Type B pancreatic cell (in vitro differentiated cells): ENCODE results near the gene LIME1. TPM values are rescaled to one million over a fixed set of nuclear protein-coding genes. Genes with fewer than 3 reads are reported as not detected.

Experiments
- DNase-seq: peaks from one replicate; pipeline ENCODE4 v3.0.0; 2021; ENCODE audit warnings: mixed read lengths; ENCODE audit not compliant: unreplicated experiment; ENCODE audit errors: extremely low spot score
- H3K27ac Mint-ChIP-seq: 2 replicates; pipeline ENCODE4 v1.8.0; 2021; ENCODE audit warnings: mild to moderate bottlenecking, mixed read lengths
- H3K27me3 Mint-ChIP-seq: 2 replicates; pipeline ENCODE4 v1.8.0; 2021; ENCODE audit warnings: mixed read lengths
- H3K36me3 Mint-ChIP-seq: 2 replicates; pipeline ENCODE4 v1.8.0; 2021; ENCODE audit warnings: mixed read lengths
- H3K4me1 Mint-ChIP-seq: one replicate; pipeline ENCODE4 v1.8.0; 2021; ENCODE audit warnings: mixed read lengths; ENCODE audit not compliant: unreplicated experiment
- H3K4me3 Mint-ChIP-seq: 2 replicates; pipeline ENCODE4 v1.8.0; 2021; ENCODE audit warnings: mild to moderate bottlenecking, mixed read lengths
- H3K9me3 Mint-ChIP-seq: 2 replicates; pipeline ENCODE4 v1.8.0; 2021; ENCODE audit warnings: mixed read lengths
- total RNA-seq: library from RNA; stranded (reverse); gene quantifications from 2 replicates; pipeline ENCODE4 v1.2.1, GENCODE V29; 2021; ENCODE audit warnings: low replicate concordance
- TF ChIP-seq, protein P1 (sequence below): fragments of 200-600 bp; sonication (generic); conservative IDR thresholded peaks from 2 replicates; pipeline ENCODE4 v1.5.0; 2021; ENCODE audit warnings: antibody characterized with exemption, mild to moderate bottlenecking

Gene LIME1
- total RNA-seq, 1 donor from 2014 or later, result 11.3 TPM

- Mint-ChIP-seq H3K27ac (peak overlapping the region; percentile 82), H3K36me3 (peaks cover 13% of the 10 kb centered on the region), H3K27me3 (no peaks in the 10 kb centered on the region), H3K4me3 (peak overlapping the region; percentile 88), H3K4me1 (peaks cover 19% of the 10 kb centered on the region), H3K9me3 (no peaks in the 10 kb centered on the region)
- TF ChIP-seq, protein P1, sequence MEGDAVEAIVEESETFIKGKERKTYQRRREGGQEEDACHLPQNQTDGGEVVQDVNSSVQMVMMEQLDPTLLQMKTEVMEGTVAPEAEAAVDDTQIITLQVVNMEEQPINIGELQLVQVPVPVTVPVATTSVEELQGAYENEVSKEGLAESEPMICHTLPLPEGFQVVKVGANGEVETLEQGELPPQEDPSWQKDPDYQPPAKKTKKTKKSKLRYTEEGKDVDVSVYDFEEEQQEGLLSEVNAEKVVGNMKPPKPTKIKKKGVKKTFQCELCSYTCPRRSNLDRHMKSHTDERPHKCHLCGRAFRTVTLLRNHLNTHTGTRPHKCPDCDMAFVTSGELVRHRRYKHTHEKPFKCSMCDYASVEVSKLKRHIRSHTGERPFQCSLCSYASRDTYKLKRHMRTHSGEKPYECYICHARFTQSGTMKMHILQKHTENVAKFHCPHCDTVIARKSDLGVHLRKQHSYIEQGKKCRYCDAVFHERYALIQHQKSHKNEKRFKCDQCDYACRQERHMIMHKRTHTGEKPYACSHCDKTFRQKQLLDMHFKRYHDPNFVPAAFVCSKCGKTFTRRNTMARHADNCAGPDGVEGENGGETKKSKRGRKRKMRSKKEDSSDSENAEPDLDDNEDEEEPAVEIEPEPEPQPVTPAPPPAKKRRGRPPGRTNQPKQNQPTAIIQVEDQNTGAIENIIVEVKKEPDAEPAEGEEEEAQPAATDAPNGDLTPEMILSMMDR, result no peak
- no peak for DNase-seq
Observed at GRCh38 chr20:63706027-63706695, 30.3 kb upstream of the LIME1 start.

DNA sequence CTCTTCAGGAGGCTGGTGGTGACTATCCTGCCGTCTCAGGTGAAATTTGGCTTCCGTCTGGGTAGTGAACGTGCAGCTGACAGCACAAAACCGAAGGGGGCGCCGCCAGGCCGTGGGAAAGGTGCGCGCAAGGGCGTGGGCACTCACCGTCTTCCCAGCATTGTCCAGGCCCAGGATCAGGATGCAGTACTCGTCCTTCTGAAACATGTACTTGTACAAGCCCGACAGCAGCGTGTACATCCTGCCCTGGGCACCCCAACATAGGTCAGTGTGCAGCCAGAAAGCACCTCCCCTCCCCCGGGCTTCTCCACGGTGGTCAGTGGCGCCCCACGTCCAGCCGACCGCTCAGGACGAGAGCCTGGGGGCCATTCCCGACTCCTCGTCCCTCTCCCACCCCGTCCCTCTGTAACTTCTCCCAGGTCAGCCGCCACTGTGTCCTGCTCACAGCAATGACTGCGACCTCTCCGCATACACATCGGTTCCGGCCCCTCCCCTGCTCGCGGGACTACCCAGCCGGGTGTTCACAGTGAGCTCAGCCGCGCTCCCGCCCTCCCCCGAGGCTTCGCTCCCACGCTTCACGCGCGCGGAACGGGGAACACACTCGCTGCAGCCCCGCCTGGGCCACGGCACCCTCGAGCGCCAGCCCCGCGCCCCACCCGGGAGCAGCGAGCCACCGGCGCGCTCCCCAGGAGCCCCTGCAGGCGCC lies 29.5 kb upstream of the LIME1 start:
- Mint-ChIP-seq H3K9me3 (no peaks in the 10 kb centered on the region), H3K36me3 (peaks cover 17% of the 10 kb centered on the region), H3K4me1 (peaks cover 19% of the 10 kb centered on the region), H3K4me3 (peak overlapping the region; percentile 88), H3K27ac (peak overlapping the region; percentile 82), H3K27me3 (no peaks in the 10 kb centered on the region)
- TF ChIP-seq, protein P1, result peak; percentile 42
- DNase-seq, result peak; percentile 75

GRCh38 chr20:63707558-63708300 lies 28.7 kb upstream of the LIME1 start, which contains the start of the genes ARFRP1 and ZGPAT:
Gene ARFRP1, minus strand, starts transcription at chr20:63707976. Its CDS starts 885 bp downstream, at chr20:63707091.
Gene ZGPAT, plus strand, starts transcription at chr20:63708039. Its CDS starts 542 bp downstream, at chr20:63708581.
- Mint-ChIP-seq H3K36me3 (peaks cover 23% of the 10 kb centered on the region), H3K27me3 (no peaks in the 10 kb centered on the region), H3K9me3 (no peaks in the 10 kb centered on the region), H3K4me3 (peak within 1 kb of the TSS; percentile 88), H3K4me1 (peaks cover 19% of the 10 kb centered on the region), H3K27ac (peak within 1 kb of the TSS; percentile 82)
- TF ChIP-seq, protein P1, result no peak
- peak; percentile 88 for DNase-seq

DNA sequence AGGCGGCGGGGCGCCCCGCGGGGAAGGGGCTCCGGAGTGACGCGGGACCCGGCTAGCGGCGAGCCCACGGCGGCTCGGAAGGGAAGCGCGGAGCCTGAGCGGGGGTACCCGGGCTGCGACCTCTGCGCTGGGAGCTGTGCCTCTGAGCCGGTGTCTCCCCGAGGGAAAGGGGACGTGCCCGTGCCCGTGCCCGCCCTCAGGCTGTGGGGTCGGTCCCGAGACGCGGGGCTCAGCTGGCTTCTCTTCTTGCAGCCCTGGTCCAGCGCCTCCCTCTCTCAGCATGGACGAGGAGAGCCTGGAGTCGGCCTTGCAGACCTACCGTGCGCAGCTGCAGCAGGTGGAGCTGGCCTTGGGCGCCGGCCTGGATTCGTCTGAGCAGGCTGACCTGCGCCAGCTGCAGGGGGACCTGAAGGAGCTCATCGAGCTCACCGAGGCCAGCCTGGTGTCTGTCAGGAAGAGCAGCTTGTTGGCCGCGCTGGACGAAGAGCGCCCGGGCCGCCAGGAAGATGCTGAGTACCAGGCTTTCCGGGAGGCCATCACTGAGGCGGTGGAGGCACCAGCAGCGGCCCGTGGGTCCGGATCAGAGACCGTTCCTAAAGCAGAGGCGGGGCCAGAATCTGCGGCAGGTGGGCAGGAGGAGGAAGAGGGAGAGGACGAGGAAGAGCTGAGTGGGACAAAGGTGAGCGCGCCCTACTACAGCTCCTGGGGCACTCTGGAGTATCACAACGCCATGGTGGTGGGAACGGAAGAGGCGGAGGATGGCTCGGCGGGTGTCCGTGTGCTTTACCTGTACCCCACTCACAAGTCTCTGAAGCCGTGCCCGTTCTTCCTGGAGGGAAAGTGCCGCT lies 27.9 kb upstream of the LIME1 start:
- TF ChIP-seq, protein P1, result no peak
- Mint-ChIP-seq H3K4me1 (peaks cover 19% of the 10 kb centered on the region), H3K4me3 (peak overlapping the region; percentile 85), H3K9me3 (no peaks in the 10 kb centered on the region), H3K27ac (no peak overlapping the region), H3K36me3 (peaks cover 23% of the 10 kb centered on the region), H3K27me3 (no peaks in the 10 kb centered on the region)
- no peak for DNase-seq

- Mint-ChIP-seq H3K4me3 (peak overlapping the region; percentile 85), H3K4me1 (peaks cover 19% of the 10 kb centered on the region), H3K9me3 (no peaks in the 10 kb centered on the region), H3K27ac (no peak overlapping the region), H3K27me3 (no peaks in the 10 kb centered on the region), H3K36me3 (peaks cover 26% of the 10 kb centered on the region)
- DNase-seq, result no peak
- TF ChIP-seq, protein P1, result no peak
Observed at GRCh38 chr20:63709149-63709527, 27.3 kb upstream of the LIME1 start.
